Muscle layer of duodenum (tissue), 2 donors: ENCODE results near the gene SEMA6A.

ENCODE experiments used
- H3K27ac ChIP-seq: one replicate; pipeline ENCODE4 v1.7.0; 2013; ENCODE audit warnings: mild to moderate bottlenecking, low read length
- H3K27me3 ChIP-seq: one replicate; pipeline ENCODE4 v1.7.0; 2013; ENCODE audit warnings: low read depth, mild to moderate bottlenecking, control low read depth, low read length
- H3K36me3 ChIP-seq, 2 donors: one replicate each; pipeline ENCODE4 v1.7.0; 2013; ENCODE audit warnings: low read length in 2 of 2, control low read depth in 1 of 2, mild to moderate bottlenecking in 1 of 2; ENCODE audit not compliant: insufficient read depth in 2 of 2, control insufficient read depth in 1 of 2
- H3K4me1 ChIP-seq, 2 donors: one replicate each; pipeline ENCODE4 v1.7.0; 2013; ENCODE audit warnings: low read length in 2 of 2, mild to moderate bottlenecking in 2 of 2, control low read depth in 1 of 2, moderate library complexity in 1 of 2; ENCODE audit not compliant: insufficient read depth in 2 of 2, control insufficient read depth in 1 of 2
- H3K4me3 ChIP-seq, 2 donors: one replicate each; pipeline ENCODE4 v1.7.0; 2013; ENCODE audit warnings: low read length in 2 of 2, low read depth in 1 of 2, mild to moderate bottlenecking in 1 of 2
- H3K9me3 ChIP-seq, 2 donors: one replicate each; pipeline ENCODE4 v1.7.0; 2013; ENCODE audit warnings: low read length in 2 of 2, control low read depth in 1 of 2, mild to moderate bottlenecking in 1 of 2; ENCODE audit not compliant: control insufficient read depth in 1 of 2
- donor health status: healthy.

SEMA6A gene

DNA sequence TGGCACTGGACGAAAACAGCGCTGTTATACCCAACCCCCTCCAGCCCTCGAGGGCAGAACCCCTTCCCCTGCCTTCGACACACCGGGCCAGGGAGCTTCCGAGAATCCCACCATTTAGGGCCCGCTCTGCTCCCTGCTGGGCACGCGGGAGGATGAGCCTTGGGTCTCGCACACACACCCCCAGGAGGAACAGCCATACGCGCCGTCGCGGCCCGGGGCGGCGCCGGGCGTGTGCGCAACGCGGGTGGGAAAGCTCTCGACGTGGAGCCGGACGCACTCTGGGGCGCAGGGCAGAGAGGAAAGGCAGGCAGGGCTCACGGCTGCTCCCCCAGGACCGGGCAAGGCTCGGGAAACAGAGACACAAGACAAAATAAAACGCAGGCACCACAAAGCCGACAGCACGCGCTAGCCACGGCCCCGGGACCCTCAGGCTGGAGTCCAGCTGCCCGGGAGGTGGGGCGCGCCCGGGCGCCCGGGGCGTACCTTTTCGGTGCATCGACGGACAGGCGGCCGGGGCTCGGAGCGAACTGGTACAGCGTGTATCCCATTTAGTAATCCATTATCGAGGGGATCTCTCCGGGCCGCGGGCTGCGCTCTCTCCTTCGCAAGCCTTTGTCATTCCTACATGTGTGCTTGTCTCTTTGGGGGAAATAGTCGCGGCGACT lies 789 bp downstream of the SEMA6A start:
- Histone ChIP-seq H3K4me1 (peaks cover 0 to 11% of the 10 kb centered on the region in 2 donors), H3K27ac (peak overlapping the region; percentile 77), H3K36me3 (no peaks in the 10 kb centered on the region), H3K27me3 (peaks cover 4% of the 10 kb centered on the region), H3K4me3 (peak overlapping the region; percentile 83 to 93), H3K9me3 (no peaks in the 10 kb centered on the region)

- H3K4me1 ChIP-seq, result peaks cover 0 to 11% of the 10 kb centered on the region in 2 donors
- peak overlapping the region; percentile 68 for H3K27ac ChIP-seq
- H3K4me3 ChIP-seq, result peak overlapping the region; percentile 83 to 93
- H3K9me3 ChIP-seq, result no peaks in the 10 kb centered on the region
- peaks cover 4% of the 10 kb centered on the region for H3K27me3 ChIP-seq
- no peaks in the 10 kb centered on the region for H3K36me3 ChIP-seq
These were observed 1.3 kb downstream of the SEMA6A start for GRCh38 chr5:116573279-116573701.

DNA sequence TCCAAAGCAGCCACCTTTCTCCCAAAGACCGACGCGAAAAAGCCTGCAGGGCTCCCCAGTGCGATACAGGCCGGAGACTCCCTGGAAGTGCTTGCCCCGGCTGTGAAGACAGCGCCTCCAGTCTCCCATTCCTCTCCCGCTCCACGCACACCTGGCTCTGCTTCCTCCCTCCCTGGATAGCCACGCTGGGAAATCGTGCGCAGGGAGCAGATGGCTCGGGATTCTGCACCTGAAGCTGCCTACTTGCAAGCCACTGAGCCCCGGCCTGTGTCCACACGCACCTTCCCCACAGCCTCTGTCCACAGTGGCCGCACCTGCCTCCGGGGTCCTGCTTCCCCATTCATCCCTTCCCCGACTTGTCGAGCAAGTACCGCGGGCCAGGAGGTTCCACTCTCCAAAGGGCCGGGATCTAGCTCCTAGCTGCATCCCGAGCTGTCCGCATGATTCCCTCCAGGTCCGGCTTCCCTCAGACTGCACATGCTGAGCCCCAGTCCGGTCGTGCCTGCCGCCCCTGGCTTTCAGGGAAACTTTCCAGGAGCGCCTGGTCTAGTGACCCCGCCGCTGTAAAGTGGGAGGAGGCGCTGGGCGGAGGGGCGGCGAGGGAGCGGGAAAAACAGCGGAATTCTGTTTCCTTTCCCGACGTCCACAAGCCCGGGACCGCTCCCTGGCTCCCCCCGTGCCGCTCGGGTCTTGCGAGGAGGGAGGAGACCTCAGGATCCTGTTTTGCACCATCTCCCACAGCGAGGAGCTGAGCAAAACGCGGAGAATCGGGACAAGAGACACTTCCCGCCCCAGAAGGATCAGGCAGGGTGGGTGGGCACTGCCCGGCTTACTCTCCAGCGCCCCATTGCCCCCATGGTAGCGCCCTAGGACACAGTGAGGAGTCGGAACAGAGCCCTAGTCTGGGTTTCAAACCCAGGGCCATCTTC lies 2.0 kb downstream of the SEMA6A start:
- H3K27ac ChIP-seq, result peak overlapping the region; percentile 68
- no peaks in the 10 kb centered on the region for H3K9me3 ChIP-seq
- peaks cover 4% of the 10 kb centered on the region for H3K27me3 ChIP-seq
- H3K36me3 ChIP-seq, result no peaks in the 10 kb centered on the region
- peaks cover 0 to 11% of the 10 kb centered on the region in 2 donors for H3K4me1 ChIP-seq
- H3K4me3 ChIP-seq, result peak overlapping the region; percentile 83 to 93

DNA sequence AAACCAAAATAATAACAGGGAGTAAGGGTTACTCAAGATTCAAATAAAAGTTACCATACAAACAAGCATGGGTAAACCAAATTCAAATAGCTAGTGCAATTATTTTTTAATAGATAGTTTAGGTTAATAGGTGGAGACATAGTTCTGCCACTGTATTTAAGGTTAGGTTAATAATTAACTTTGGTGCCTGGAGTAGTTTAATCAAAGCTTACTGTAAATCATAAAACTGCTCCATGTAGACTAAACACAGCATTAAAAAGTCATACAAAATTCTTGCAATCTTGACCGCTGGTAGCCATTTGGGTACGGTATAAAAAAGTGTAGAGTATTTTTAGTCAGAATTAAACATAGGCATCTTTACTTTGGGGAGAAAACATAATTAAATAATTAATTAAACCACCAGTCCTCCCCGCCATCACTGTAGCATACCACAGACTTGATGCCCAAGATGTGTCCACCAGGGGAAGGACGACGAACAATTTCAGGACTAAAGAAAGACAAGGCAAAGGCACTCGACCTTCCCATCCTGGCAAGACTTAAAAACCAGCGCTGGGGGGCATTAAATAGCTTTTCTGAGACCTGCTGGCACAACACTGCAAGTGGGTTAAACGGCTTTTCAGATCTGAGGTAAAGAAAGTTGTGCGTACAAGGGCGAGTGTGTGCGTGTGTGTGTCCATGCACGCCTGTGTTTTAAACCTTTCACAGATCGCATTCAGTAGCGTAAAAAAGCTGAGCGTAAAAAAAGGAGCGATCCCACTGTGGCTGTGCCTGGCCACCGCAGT lies 2.9 kb downstream of the SEMA6A start:
- H3K4me1 ChIP-seq, result peaks cover 0 to 11% of the 10 kb centered on the region in 2 donors
- H3K4me3 ChIP-seq, result peak overlapping the region; percentile 83 to 93
- H3K27me3 ChIP-seq, result peaks cover 4% of the 10 kb centered on the region
- H3K36me3 ChIP-seq, result no peaks in the 10 kb centered on the region
- H3K27ac ChIP-seq, result peak overlapping the region; percentile 68
- no peaks in the 10 kb centered on the region for H3K9me3 ChIP-seq

- Histone ChIP-seq H3K9me3 (no peaks in the 10 kb centered on the region), H3K36me3 (no peaks in the 10 kb centered on the region), H3K4me3 (no peak overlapping the region), H3K27me3 (peaks cover 4% of the 10 kb centered on the region), H3K4me1 (peaks cover 0 to 5% of the 10 kb centered on the region in 2 donors), H3K27ac (no peak overlapping the region)
These were observed 4.6 kb downstream of the SEMA6A start for GRCh38 chr5:116569999-116570398.

DNA sequence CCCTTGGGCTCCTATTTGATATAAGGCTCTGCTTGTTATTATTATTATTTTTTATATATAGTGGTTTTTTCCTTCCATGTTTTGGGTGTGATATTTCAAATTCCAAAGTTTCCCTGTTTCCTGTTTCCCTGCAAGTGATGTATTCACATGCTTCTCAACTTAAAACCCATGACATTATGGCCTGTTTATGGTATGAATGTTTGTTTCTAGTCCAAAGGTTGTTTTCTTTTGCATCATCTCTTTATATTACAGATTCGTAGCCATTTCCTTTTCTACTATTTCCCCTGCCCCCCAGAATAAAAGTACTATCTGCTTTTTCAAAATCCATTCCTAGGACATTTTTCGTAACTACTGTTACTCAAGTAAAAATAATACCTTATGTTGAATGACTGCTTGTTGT lies 7.5 kb downstream of the SEMA6A start:
- Histone ChIP-seq H3K27ac (no peak overlapping the region), H3K9me3 (no peaks in the 10 kb centered on the region), H3K4me1 (peaks cover 5% of the 10 kb centered on the region in 2 donors), H3K27me3 (no peaks in the 10 kb centered on the region), H3K4me3 (no peak overlapping the region), H3K36me3 (no peaks in the 10 kb centered on the region)

GRCh38 chr5:116566251-116566650 lies 8.4 kb downstream of the SEMA6A start:
- Histone ChIP-seq H3K4me3 (no peak overlapping the region), H3K9me3 (no peaks in the 10 kb centered on the region), H3K36me3 (no peaks in the 10 kb centered on the region), H3K4me1 (peaks cover 0 to 5% of the 10 kb centered on the region in 2 donors), H3K27ac (no peak overlapping the region), H3K27me3 (no peaks in the 10 kb centered on the region)

- no peaks in the 10 kb centered on the region for H3K36me3 ChIP-seq
- no peak overlapping the region for H3K4me3 ChIP-seq
- H3K9me3 ChIP-seq, result no peaks in the 10 kb centered on the region
- peaks cover 0 to 5% of the 10 kb centered on the region in 2 donors for H3K4me1 ChIP-seq
- H3K27me3 ChIP-seq, result no peaks in the 10 kb centered on the region
- H3K27ac ChIP-seq, result no peak overlapping the region
These were observed 9.7 kb downstream of the SEMA6A start for GRCh38 chr5:116564756-116565490.

- Histone ChIP-seq H3K9me3 (no peaks in the 10 kb centered on the region), H3K4me1 (peaks cover 0 to 5% of the 10 kb centered on the region in 2 donors), H3K27me3 (no peaks in the 10 kb centered on the region), H3K27ac (no peak overlapping the region), H3K36me3 (no peaks in the 10 kb centered on the region), H3K4me3 (no peak overlapping the region)
These were observed 10.3 kb downstream of the SEMA6A start for GRCh38 chr5:116564312-116564711.

DNA sequence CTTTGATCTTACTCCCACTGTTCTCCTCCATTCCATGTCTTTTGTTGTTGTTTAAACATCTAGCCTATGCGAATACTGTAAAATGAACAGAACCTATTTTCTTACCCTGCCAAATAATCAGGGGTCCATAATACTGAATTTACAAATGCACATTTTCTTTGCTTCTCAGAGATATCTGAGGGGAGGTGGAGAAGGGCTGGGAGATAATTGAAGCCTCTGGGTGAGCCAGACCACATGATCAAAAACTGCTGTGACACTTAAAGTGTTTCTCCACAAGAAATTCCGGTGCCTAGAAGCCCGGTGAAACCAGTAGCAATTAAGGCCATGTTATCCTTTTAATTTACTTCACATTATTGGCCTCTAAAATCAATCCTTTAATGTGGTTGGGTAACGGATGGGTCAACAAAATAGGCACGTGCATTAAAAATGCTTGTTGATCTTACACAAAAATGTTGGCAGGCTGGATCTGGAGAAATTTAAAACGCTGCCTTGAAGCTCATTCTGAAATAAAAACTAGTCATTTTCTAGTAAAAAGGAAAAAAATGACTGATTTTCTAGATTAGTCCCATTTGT lies 10.8 kb downstream of the SEMA6A start:
- Histone ChIP-seq H3K4me1 (peaks cover 0 to 5% of the 10 kb centered on the region in 2 donors), H3K4me3 (no peak overlapping the region), H3K27me3 (no peaks in the 10 kb centered on the region), H3K9me3 (no peaks in the 10 kb centered on the region), H3K27ac (no peak overlapping the region), H3K36me3 (no peaks in the 10 kb centered on the region)
